BJ (cell line): Measurements from ENCODE around the gene HOXD8. TPM values are rescaled to one million over a fixed set of nuclear protein-coding genes. Genes with fewer than 3 reads are reported as not detected.

Source experiments
- CTCF ChIA-PET: fragments of 350-600 bp; formaldehyde crosslinking; extraction: SDS; loops from one replicate; lab custom pipeline; 2021; ENCODE audit warnings: antibody characterized with exemption, inconsistent platforms; lab: Yijun Ruan, JAX
- POLR2A ChIA-PET: fragments of 300-600 bp; sonication (Branson Sonifier 250); formaldehyde crosslinking; extraction: SDS; loops from one replicate; lab custom pipeline; 2021; ENCODE audit warnings: antibody characterized with exemption; lab: Charles Lee
- DNase-seq: peaks from one replicate; pipeline ENCODE4 v3.0.0-alpha.2; 2011; ENCODE audit warnings: low read depth
- H3K27me3 ChIP-seq: 2 replicates; pipeline ENCODE4 v1.6.0; 2011; ENCODE audit warnings: low read length; ENCODE audit not compliant: control insufficient read depth, insufficient read depth
- H3K36me3 ChIP-seq: 2 replicates; pipeline ENCODE4 v1.5.1; 2011; ENCODE audit warnings: low read length; ENCODE audit not compliant: control insufficient read depth, insufficient read depth
- H3K4me3 ChIP-seq: 2 replicates; pipeline ENCODE4 v1.5.1; 2011; ENCODE audit warnings: low read depth, mild to moderate bottlenecking, control low read depth, low read length
- polyA plus RNA-seq: library from polyadenylated mRNA; depleted of rRNA; stranded (reverse); fragments of >200 nt; gene quantifications from 2 replicates; pipeline ENCODE4 v1.2.3, GENCODE V29; 2011
- TF ChIP-seq, protein P1 (sequence below): IDR thresholded peaks from 2 replicates; pipeline ENCODE4 v1.5.1; 2011; ENCODE audit warnings: low read depth, mild to moderate bottlenecking, control low read depth, inconsistent platforms, low read length, moderate library complexity; ENCODE audit not compliant: insufficient read depth

Gene HOXD8
- polyA plus RNA-seq, 1 experiment = 0.86 TPM

DNA sequence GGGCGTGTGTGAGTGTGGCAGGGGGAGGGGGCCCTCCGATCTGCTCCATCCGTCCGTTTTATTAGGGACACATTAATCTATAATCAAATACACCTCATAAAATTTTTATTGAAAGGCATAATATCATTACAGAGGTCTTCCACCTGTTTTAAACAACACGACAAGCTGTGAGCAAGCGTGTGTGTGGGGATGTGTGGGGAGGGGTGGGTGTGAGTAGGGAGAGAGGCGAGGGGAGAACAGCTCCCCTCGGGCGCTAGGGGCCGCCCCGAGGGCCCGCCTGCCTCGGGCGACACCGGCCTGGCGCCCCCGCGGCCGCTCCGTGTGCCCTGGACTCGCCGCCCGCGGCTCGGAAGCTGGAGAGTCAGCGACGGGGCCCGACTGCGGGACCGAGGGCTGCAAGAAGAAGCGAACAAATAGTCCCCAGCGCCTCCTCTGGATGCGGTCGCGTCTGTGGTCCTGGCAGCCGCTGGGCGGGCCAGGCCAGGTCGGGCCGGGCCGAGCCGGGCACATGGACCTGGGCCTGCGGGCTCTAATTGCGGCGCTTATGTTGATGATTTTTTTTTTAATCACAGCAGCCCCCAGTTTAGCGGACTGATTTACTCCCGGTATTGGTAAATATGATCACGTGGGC is 7.3 kb upstream of the HOXD8 start:
- CTCF ChIA-PET = interaction anchor here (1.0 to 1.6 kb wide), 2 partner anchors 25 to 516 kb away, joined by 3 to 5 read pairs; no protein-coding TSS in a partner anchor

DNA sequence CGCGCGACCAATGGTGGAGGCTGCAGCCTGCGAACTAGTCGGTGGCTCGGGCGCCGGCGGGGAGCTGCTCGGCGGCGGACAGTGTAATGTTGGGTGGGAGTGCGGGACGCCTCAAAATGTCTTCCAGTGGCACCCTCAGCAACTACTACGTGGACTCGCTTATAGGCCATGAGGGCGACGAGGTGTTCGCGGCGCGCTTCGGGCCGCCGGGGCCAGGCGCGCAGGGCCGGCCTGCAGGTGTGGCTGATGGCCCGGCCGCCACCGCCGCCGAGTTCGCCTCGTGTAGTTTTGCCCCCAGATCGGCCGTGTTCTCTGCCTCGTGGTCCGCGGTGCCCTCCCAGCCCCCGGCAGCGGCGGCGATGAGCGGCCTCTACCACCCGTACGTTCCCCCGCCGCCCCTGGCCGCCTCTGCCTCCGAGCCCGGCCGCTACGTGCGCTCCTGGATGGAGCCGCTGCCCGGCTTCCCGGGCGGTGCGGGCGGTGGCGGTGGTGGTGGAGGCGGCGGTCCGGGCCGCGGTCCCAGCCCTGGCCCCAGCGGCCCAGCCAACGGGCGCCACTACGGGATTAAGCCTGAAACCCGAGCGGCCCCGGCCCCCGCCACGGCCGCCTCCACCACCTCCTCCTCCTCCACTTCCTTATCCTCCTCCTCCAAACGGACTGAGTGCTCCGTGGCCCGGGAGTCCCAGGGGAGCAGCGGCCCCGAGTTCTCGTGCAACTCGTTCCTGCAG is 6.7 kb upstream of the HOXD8 start, which contains the start of gene HOXD9:
Gene HOXD9, plus strand, starts transcription at position 37 of the 728 bp plus-strand sequence. Its CDS starts 50 bp downstream, at position 87.
- H3K4me3 ChIP-seq = peak within 1 kb of the TSS; percentile 25
- TF ChIP-seq, protein P1, sequence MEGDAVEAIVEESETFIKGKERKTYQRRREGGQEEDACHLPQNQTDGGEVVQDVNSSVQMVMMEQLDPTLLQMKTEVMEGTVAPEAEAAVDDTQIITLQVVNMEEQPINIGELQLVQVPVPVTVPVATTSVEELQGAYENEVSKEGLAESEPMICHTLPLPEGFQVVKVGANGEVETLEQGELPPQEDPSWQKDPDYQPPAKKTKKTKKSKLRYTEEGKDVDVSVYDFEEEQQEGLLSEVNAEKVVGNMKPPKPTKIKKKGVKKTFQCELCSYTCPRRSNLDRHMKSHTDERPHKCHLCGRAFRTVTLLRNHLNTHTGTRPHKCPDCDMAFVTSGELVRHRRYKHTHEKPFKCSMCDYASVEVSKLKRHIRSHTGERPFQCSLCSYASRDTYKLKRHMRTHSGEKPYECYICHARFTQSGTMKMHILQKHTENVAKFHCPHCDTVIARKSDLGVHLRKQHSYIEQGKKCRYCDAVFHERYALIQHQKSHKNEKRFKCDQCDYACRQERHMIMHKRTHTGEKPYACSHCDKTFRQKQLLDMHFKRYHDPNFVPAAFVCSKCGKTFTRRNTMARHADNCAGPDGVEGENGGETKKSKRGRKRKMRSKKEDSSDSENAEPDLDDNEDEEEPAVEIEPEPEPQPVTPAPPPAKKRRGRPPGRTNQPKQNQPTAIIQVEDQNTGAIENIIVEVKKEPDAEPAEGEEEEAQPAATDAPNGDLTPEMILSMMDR = no peak
- H3K36me3 ChIP-seq = peaks cover 1% of the 10 kb centered on the region; the same call in 1 of the 2 replicates
- DNase-seq = no peak
- ChIA-PET POLR2A (interaction anchor here (0.6 kb wide), 1 partner anchor 14 kb away, joined by 3 read pairs; no protein-coding TSS in a partner anchor), CTCF (interaction anchor here (0.8 to 1.6 kb wide), 4 partner anchors 26 to 531 kb away, joined by 3 to 5 read pairs (median 3); no protein-coding TSS in a partner anchor)
- peaks cover 4% of the 10 kb centered on the region for H3K27me3 ChIP-seq

More for the DNA sequence above, 7.3 kb upstream of the HOXD8 start:
- H3K36me3 ChIP-seq = peaks cover 1% of the 10 kb centered on the region; the same call in 1 of the 2 replicates
- DNase-seq = no peak
- POLR2A ChIA-PET = interaction anchor here (0.6 kb wide), 1 partner anchor 14 kb away, joined by 3 read pairs; no protein-coding TSS in a partner anchor
- H3K27me3 ChIP-seq = peaks cover 5% of the 10 kb centered on the region
- H3K4me3 ChIP-seq = peak overlapping the region; percentile 25; the same call in 1 of the 2 replicates
- TF ChIP-seq, protein P1 = no peak

GRCh38 chr2:176123411-176124109 is 5.9 kb upstream of the HOXD8 start:
- Histone ChIP-seq H3K27me3 (peaks cover 9% of the 10 kb centered on the region), H3K4me3 (no peak overlapping the region), H3K36me3 (no peaks in the 10 kb centered on the region; the same call in 1 of the 2 replicates)
- ChIA-PET CTCF (interaction anchor here (0.8 to 1.6 kb wide), 3 partner anchors 27 to 530 kb away, joined by 3 to 5 read pairs (median 3); no protein-coding TSS in a partner anchor), POLR2A (no interaction called here)
- DNase-seq = no peak
- TF ChIP-seq, protein P1 = no peak

GRCh38 chr2:176124110-176124946 is 5.2 kb upstream of the HOXD8 start:
- TF ChIP-seq, protein P1 = no peak
- Histone ChIP-seq H3K27me3 (peaks cover 15% of the 10 kb centered on the region), H3K36me3 (no peaks in the 10 kb centered on the region; the same call in 1 of the 2 replicates), H3K4me3 (no peak overlapping the region)
- ChIA-PET POLR2A (no interaction called here), CTCF (interaction anchor here (1.1 to 9.3 kb wide), 2 partner anchors 529 to 530 kb away, joined by 3 to 149 read pairs; no protein-coding TSS in a partner anchor)
- no peak for DNase-seq
